Upper lobe of left lung (tissue), 6 donors: Measurements from ENCODE around the gene PADI4. TPM values are rescaled to one million over a fixed set of nuclear protein-coding genes. Genes with fewer than 3 reads are reported as not detected.

Experiments used
- ATAC-seq, 2 donors: fragments of 200-7000 bp; cut with Tn5 transposase; one replicate each; pipeline ENCODE4 v1.9.1; 2022; ENCODE audit warnings: mild to moderate bottlenecking in 2 of 2, moderate library complexity in 2 of 2; ENCODE audit not compliant: low FRiP score in 2 of 2
- DNase-seq, 2 donors: peaks; one replicate each; pipeline ENCODE4 v3.0.0-alpha.2; 2019 to 2020
- H3K27ac ChIP-seq, 4 donors: fragments of 200-600 bp; sonication (generic); one replicate each; pipeline ENCODE4 v1.5.1; 2016 to 2019
- H3K27me3 ChIP-seq, 4 donors: fragments of 200-600 bp; sonication (generic); one replicate each; pipeline ENCODE4 v1.5.1; 2017 to 2019
- H3K36me3 ChIP-seq, 4 donors: fragments of 200-600 bp; sonication (generic); one replicate each; pipeline ENCODE4 v1.5.1; 2016 to 2019
- H3K4me1 ChIP-seq, 4 donors: fragments of 200-600 bp; sonication (generic); one replicate each; pipeline ENCODE4 v1.5.1; 2018 to 2019
- H3K4me3 ChIP-seq, 4 donors: fragments of 200-600 bp; sonication (generic); one replicate each; pipeline ENCODE4 v1.5.1; 2017 to 2019; ENCODE audit warnings: mild to moderate bottlenecking in 2 of 4, moderate library complexity in 1 of 4
- H3K9me3 ChIP-seq, 4 donors: fragments of 200-600 bp; sonication (generic); one replicate each; pipeline ENCODE4 v1.5.1; 2018 to 2019
- CTCF ChIP-seq, 6 experiments: fragments of 450-650 bp in 4 of 6; fragments of 200-600 bp in 2 of 6; sonication (generic) in 2 of 6; IDR thresholded peaks; one replicate each; pipeline ENCODE4 v1.5.1; 2016 to 2019; ENCODE audit warnings: antibody characterized with exemption in 6 of 6
- EP300 ChIP-seq, 4 donors: sonication (generic); formaldehyde crosslinking; IDR thresholded peaks; one replicate each; pipeline ENCODE4 v1.5.1; 2017; ENCODE audit warnings: antibody characterized with exemption in 4 of 4, control low read depth in 2 of 4
- POLR2A ChIP-seq, 4 donors: fragments of 450-650 bp; IDR thresholded peaks; one replicate each; pipeline ENCODE4 v1.5.1; 2016 to 2017; ENCODE audit warnings: antibody characterized with exemption in 4 of 4, mild to moderate bottlenecking in 2 of 4
- POLR2AphosphoS5 ChIP-seq, 2 donors: sonication (generic); formaldehyde crosslinking; IDR thresholded peaks; one replicate each; pipeline ENCODE4 v1.5.1; 2017; ENCODE audit warnings: antibody characterized with exemption in 2 of 2
- WGBS, 2 donors: methylation state at CpG; one replicate each; pipeline ENCODE4 v1.1.5; 2017 to 2018; 5-methylcytosine and 5-hydroxymethylcytosine counted together
- total RNA-seq, 6 donors: library from RNA; depleted of rRNA in 4 of 6; stranded (reverse); fragments of >200 nt in 4 of 6; gene quantifications; one replicate each; pipeline versions ENCODE4 v1.1.0 to v1.2.1, GENCODE V29; 2016 to 2021
- donor health status: DM: no; HTN: no; CAD: no; lungs with moderate emphysema.
- donor health status: DM: no; HTN: yes; CAD: no; lungs with severe emphysema.

The PADI4 gene
- total RNA-seq, 6 donors from 2014 or later = 2.7 to 32.3 (median 9.0) TPM

GRCh38 chr1:17293681-17294425 is 14.1 kb upstream of the PADI4 start:
- Histone ChIP-seq H3K4me3 (no peak overlapping the region), H3K36me3 (no peaks in the 10 kb centered on the region), H3K4me1 (no peaks in the 10 kb centered on the region), H3K27ac (no peak overlapping the region), H3K27me3 (no peaks in the 10 kb centered on the region), H3K9me3 (no peaks in the 10 kb centered on the region)
- TF ChIP-seq POLR2AphosphoS5 (IDR thresholded peaks at IDR 0.05) (no peak), CTCF (IDR thresholded peaks at IDR 0.05) (no peak), POLR2A (IDR thresholded peaks at IDR 0.05) (no peak)
- 47 to 57% methylated on average over 14 of the region's 14 CpGs for WGBS, 2 donors
- DNase-seq (no peak), ATAC-seq (no peak)

DNA sequence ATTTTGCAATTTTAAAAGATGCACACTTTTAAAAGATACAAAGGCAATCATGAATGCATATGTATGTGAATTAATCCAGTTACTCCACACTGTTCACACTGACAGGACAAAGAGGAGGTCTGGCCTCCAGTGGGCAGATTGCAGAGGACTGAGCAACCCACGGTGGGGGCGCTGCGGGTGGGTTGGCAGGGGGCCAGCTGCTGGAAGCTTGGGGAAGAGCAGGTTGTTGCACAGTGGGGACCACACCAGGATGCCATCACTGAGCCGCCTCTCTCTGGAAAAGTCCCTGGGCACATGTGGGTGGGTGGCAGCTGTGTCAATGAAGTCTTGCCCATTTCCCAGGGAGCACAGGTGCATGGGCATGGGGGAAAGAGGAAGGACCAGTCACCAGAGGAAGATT is 12.7 kb upstream of the PADI4 start:
- ATAC-seq = no peak
- Histone ChIP-seq H3K9me3 (no peaks in the 10 kb centered on the region), H3K27me3 (no peaks in the 10 kb centered on the region), H3K27ac (no peak overlapping the region), H3K36me3 (no peaks in the 10 kb centered on the region), H3K4me3 (no peak overlapping the region), H3K4me1 (no peaks in the 10 kb centered on the region)
- TF ChIP-seq EP300 (IDR thresholded peaks at IDR 0.05) = no peak
- TF ChIP-seq POLR2A (IDR thresholded peaks at IDR 0.05) = no peak
- no peak for TF ChIP-seq POLR2AphosphoS5 (IDR thresholded peaks at IDR 0.05)
- no peak for TF ChIP-seq CTCF (IDR thresholded peaks at IDR 0.05)
- 61 to 81% methylated on average over 4 of the region's 4 CpGs for WGBS, 2 donors
- peak in 1 of 2 donors; percentile 49 for DNase-seq

GRCh38 chr1:17296086-17296485 is 11.9 kb upstream of the PADI4 start:
- Histone ChIP-seq H3K27me3 (no peaks in the 10 kb centered on the region), H3K27ac (no peak overlapping the region), H3K9me3 (no peaks in the 10 kb centered on the region), H3K4me3 (no peak overlapping the region), H3K36me3 (no peaks in the 10 kb centered on the region), H3K4me1 (no peaks in the 10 kb centered on the region)
- TF ChIP-seq EP300 (IDR thresholded peaks at IDR 0.05) (no peak), CTCF (IDR thresholded peaks at IDR 0.05) (no peak), POLR2A (IDR thresholded peaks at IDR 0.05) (no peak), POLR2AphosphoS5 (IDR thresholded peaks at IDR 0.05) (no peak)
- DNase-seq (no peak), ATAC-seq (no peak)
- WGBS, 2 donors = 69 to 74% methylated on average over 5 of the region's 5 CpGs

DNA sequence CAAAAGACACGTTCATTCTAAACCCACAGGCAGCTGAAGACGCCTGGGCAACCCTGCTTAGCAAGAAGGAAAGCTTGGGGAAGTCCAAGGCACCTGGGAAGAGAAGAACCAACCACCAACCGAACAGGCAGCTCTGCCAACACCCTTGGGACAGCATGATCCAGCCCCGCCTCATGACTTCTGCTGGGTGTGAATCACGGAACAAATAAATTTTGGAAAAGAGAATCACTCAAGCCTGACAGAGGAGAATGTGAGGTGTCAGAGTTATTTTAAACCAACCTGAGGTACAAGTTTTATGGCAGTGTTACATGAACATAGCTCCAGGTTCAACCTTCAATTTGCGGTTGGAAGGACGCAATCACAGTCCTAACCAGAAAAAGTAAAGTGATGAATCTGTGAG is 10.0 kb upstream of the PADI4 start:
- DNase-seq = no peak
- H3K27me3 ChIP-seq = no peaks in the 10 kb centered on the region

More for the DNA sequence above, 10.0 kb upstream of the PADI4 start:
- no peaks in the 10 kb centered on the region for H3K36me3 ChIP-seq
- no peak for TF ChIP-seq EP300 (IDR thresholded peaks at IDR 0.05)
- TF ChIP-seq POLR2AphosphoS5 (IDR thresholded peaks at IDR 0.05) = no peak
- no peak for TF ChIP-seq POLR2A (IDR thresholded peaks at IDR 0.05)
- TF ChIP-seq CTCF (IDR thresholded peaks at IDR 0.05) = no peak
- H3K4me3 ChIP-seq = no peak overlapping the region
- peaks cover 0 to 13% (median 3%) of the 10 kb centered on the region in 4 donors for H3K9me3 ChIP-seq
- 82 to 89% methylated on average over 7 of the region's 7 CpGs for WGBS, 2 donors
- no peaks in the 10 kb centered on the region for H3K4me1 ChIP-seq
- H3K27ac ChIP-seq = no peak overlapping the region
- no peak for ATAC-seq
